NCI-H2227 (cell line): ENCODE results near the gene ASB13.
A peak's percentile ranks its signal among the peaks of the same experiment; 100 is the strongest.

ENCODE experiments used
- DNase-seq: peaks from one replicate; lab custom pipeline; 2025; ENCODE audit not compliant: unreplicated experiment; lab: John Stamatoyannopoulos, UW

ASB13 gene

DNA sequence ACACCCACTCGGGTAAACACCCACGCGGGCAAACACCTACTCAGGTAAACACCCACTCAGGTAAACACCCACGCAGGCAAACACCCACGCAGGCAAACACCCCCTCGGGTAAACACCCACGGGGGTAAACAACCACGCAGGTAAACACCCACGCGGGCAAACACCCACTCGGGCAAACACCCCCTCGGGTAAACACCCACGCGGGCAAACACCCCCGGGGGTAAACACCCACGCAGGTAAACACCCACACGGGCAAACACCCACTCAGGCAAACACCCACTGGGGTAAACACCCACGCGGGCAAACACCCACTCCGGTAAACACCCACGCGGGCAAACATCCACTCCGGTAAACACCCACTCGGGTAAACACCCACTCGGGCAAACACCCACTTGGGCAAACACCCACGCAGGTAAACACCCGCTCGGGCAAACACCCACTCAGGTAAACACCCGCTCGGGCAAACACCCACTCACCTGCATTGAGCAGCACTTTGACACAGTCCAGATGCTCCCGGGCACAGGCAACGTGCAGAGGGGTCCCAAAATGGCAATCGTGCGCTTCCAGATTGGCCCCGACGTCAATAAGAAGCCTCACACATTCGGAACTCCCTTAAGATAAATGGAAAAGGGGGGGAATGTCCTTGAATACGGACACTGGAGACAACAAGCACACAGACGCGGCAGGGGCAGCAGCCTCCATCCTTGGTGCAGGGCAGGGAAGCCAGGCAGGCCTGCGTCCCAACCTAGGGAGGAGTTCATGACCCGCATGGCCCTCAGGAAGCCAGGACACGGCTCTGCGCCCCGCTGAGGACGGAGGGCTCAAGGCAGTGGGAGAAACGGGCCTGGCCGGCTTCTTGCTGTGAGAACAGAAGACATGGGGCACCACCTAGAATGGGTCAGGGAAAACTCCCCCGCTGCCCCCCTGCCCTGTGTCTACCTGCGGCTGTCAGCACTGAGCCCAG is 17.6 kb downstream of the ASB13 start:
- DNase-seq: no peak

DNA sequence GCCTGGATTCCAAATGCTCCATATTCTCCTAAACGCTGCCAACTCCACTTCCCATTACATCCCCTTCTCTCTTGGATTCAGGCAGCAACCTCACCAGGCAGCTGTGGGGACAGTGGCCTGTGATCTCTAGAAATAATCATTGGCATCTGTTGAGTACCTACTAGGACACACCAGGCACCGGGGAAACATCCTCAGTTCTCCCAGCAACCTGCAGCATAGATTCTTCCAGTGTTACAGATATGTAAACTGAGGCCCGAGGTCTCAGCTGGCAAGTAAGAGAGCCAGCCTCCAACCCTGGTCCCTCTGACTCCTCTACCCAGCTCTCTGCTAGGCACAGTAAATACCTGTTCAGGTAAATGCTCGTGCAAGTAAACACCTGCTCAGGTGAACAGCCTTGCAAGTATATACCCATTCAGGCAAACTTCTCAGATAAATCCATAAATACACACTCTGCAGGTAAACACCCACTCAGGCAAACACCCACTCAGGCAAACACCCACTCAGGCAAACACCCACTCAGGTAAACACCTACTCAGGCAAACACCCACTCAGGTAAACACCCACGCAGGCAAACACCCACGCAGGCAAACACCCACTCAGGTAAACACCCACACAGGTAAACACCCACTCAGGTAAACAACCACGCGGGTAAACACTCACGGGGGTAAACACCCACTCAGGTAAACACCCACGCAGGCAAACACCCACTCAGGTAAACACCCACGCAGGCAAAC is 18.7 kb downstream of the ASB13 start:
- no peak for DNase-seq

DNA sequence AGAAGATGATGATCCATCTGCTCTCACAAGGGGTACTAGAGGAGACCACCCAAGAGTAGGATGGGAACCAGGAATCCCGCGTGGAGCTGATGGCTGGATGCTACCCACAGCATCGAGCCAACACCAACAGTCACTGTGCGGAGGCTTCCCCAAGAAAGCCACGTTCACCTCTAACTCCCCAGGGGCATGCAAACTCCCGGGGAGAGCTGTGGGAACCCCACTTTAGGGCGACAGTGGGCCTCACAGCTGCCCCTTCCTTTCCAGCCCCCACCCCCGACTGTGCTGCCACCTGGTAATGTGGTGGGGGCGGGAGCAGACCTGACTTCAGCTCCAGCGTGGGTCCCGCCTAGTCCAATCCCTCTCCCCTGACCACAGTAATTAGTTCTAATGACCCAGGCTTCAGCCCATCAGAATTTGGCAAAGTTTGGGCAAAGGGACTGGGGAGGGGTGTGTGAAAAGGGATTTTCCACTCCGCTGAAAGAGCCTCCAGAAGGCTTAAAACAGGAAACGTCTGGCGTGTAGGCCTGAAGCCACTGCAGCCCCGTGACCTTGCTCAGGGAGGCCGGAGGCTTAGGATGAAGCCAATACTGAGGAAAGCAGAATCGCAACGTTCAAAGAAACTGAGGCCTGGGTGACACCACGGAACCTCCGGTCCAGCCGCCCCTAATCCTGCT is 20.3 kb downstream of the ASB13 start:
- DNase-seq: no peak

DNA sequence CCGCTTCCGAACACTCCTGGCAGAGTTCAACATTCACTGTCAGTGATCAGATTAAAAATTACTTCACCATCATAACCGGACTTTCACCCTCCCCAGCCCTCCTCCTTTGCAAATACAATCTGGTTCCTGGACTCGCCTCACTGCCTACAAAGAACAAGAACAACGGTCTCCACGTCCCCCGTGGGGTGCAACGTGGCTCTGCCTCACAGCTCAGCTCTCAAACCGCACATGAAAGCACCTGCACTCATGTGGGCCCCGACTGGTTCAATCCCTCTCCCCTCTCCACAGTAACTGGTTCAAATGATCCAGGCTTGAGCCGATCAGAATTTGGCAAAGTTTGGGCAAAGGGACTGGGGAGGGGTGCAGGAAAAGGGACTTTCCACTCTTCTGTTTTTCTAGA is 21.0 kb downstream of the ASB13 start:
- DNase-seq: no peak

DNA sequence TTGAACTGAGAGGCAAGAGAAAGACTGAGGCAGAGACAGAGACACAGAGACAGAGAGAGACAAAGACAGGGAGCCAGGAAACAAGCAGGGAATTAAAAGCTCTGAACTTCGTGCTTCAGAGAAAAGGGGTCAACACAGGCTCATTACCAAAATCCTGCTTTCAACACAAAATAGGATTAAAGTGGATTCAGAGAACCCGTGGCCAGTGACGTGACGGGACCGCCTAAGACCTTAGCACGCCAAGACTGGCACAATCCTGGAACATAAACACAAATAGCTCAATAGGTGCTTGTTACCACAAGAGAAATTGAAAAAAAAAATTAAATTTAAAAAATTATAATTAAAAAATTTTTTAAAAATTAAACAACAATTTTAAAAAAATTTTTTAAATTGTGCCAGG is 21.5 kb downstream of the ASB13 start:
- no peak for DNase-seq

DNA sequence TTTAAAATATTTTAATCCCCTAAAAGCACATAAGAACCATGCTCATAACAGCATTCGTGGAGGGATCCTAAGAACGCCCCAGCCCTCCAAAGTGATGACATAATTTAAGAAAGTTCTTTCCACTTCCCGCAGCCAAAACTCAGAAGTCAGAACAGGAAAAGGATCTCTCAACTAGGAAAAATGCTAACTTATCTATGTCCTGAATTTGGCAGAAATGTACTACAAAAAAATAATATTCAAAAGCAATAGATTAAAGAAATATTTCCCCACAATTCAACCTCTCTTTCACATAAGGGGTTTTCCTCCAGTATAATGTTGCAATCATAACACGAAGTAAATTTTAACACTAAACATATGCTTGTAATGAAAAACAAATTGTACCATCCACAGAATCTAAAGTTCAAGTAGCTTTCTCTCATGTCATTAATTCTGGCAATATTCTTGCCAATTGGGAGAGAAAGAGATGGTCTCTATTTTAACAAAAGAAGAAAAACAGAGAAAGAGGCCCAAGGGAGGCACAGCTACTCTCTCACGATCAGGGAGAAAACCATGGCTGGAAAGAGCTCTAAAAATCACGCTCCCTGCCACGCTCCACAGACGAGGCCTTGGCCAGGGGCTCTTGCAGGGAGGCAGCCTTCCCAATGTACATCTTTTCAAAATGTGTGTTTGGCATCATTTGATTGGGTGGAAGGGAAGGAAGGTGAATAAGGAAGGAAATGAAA is 22.9 kb downstream of the ASB13 start:
- no peak for DNase-seq

DNA sequence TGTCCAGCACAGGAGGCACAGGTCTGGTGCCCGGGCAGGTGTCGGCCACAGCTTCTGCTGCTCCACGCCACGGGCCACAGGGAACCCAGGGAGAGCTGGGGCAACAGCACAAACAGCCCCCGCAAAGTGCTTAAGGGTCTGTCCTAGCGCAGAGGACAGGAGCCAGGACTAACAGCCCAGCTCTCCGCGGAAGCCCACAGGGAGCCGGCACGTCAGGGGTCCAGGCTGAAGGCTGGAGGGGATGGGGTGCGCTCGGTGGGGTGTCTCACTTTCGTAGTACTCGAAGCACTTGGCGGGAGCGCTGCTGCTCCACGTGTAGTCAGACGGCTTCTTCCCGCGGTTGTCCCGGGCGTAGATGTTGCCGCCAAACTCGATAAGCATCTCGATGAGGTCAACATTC is 24.9 kb downstream of the ASB13 start:
- DNase-seq: no peak

DNA sequence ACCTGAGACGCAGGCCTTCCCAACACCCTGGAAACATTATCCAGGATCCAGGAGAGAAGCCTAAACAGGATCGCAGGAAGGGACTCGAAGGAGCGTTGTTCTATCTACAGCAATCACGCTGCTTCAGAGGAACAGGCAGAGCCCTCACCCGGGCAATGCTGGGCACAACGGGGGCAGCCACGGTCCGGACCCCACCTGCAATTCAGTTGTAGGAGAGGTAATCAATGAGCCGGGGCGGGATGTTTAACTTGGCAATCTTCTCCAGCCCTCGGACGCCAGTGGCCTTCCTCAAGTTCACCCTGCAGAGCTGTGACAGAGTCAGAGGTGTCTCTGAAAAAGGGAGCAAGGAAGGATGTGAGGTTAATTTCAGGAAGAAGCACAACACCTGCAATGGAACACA is 25.9 kb downstream of the ASB13 start:
- no peak for DNase-seq

DNA sequence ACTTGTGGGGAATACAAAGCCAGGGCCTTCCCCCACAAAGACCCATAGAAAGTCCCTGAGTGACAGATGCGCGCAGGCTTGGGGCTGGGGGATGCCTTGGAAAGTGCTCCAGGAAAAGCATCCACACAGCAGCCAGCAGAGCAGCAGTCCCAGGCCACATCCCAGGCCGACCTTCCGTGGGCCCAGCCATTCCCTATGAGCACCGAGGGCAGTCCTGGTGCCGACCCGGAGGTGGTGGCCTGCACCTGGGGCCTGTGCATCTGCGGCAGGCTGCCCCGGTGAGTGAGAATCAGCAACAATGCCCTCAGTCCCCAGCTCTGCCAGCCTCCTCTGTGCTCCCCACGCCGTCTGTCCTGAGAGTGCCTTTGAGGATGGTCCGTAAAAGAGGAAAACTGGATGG is 26.4 kb downstream of the ASB13 start:
- no peak for DNase-seq

DNA sequence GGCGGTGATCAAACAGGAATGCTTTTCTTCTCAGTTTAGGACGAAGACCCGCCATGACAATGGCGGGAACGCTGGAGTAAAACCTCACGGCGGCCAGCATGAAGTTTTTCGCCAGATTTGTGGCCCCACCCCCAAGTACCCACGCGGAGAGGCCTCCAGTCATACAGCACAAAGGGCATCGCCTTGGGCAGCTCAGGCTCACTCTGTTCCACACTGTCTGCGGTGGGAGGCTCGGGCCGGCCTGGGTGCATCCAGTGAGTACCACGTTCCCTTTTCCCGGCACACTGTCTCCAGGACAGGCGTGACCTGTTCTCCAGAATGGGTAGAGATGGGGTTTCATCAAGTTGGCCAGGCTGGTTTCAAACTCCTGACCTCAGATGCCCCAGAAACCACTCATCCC is 27.3 kb downstream of the ASB13 start:
- no peak for DNase-seq

DNA sequence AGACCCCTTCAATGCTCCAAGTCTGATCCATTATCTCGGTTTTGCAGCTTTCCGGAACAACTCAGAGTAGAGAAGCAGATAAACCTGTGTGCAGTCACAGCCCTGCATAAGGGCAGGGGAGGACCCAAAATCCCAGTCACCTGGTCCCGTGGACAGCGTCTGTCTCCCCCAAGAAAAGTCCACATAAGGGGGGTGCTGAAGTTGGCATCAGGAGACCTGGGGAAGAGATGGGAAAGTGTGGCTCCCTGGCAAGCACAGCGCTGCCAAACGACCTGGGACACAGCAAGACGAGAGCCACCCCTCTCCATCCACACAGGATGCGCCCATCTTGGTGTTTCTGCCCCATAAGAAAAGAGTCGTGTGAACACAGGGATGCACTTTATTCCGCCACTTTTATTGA is 27.9 kb downstream of the ASB13 start:
- no peak for DNase-seq

DNA sequence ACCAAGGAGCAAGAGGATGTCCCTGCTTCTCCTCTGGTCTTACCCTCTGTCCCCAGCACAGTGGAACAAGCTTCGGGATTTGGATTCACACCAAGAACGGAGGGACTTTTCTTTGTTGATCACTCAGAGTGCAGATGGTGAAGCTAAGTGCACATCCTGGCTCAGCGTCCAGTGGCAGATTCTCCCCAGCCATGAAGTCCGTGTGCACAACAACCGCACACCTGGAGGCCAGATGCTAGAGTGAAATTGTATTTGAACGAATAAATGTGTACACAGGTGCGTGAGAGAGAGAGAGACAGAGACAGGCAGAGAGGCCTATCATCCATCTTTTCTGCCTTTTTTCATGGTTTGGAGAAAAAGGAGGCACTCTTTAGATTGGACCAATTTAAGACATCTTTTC is 31.5 kb downstream of the ASB13 start:
- no peak for DNase-seq

DNA sequence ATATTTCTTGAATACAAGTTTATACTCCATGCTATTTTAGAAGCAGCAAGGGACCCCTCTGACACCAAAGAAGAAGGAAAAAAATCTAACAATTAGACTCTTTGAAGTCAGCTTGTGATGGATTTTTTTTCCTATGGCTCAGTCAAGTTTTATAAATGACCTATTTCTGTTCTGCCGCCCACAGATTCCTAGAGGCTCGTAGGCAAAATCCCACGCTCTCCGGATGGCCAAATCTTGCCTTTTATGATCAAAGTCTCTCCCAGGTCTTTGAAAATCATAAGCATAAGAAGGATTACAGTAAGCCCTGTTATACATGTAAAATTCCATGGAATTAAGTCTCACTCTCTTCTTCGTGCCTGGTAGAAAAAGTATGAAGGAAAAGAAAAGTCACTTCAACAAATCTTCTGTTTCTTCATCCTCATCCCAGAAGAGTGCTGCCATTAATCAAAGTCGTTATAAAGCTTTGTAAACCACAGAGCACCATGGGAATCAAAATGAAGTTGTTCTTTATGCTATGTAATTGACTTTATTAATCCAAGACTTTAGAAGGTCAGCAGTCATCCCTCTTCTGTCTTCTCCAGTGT is 33.1 kb downstream of the ASB13 start:
- DNase-seq: no peak

DNA sequence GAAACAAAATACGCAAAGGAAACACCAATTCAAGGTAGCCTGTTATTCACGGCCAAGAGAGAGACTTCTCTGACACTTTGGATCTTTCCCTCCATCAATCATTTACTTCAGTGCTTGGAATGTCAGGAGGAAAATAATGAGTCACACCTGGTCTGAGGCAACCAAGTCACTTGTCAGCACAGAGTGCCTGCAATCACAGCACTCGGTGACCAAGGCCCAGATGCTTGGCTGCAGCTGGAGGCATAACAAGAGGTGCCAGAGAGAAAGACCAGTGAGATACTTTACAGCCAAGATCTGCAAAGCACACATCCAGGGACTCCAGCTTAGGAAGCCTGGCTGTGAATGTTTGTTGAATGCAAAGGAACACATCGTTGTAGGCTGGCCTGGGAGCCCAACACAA is 33.9 kb downstream of the ASB13 start:
- DNase-seq: no peak

DNA sequence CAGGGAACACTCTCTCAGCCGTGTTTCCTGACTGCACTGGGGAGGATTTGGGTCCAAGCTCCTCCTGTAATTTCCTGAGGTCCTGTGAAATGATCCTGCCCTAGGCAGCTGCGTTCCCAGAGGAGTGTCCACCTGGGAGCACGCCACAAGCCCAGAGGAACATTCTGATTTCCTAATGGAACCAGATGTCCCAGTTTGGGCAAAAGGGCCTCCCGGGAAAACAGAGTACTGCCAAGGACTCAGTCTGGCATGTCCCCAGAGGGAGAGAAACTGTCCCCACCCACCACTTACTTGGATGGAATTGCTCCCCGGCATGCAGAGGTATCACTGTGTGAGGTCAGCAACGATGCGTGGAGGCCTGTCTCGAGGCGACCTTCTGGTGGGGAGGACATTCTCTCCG is 34.5 kb downstream of the ASB13 start:
- DNase-seq: no peak

DNA sequence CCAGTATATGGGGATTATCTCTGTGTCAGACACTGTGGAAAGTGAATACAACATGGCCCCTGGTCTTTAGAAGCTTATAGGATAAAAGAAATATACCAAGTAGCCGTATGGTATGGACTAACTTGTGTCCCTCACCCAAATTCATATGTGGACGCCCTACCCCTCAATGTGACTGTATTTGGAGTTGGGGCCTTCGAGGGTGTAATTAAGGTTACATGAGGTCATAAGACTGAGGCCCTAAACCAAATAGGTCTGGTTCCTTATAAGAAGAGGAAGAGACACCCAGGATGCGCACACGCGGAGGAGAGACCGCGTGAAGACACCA is 36.3 kb downstream of the ASB13 start:
- no peak for DNase-seq

DNA sequence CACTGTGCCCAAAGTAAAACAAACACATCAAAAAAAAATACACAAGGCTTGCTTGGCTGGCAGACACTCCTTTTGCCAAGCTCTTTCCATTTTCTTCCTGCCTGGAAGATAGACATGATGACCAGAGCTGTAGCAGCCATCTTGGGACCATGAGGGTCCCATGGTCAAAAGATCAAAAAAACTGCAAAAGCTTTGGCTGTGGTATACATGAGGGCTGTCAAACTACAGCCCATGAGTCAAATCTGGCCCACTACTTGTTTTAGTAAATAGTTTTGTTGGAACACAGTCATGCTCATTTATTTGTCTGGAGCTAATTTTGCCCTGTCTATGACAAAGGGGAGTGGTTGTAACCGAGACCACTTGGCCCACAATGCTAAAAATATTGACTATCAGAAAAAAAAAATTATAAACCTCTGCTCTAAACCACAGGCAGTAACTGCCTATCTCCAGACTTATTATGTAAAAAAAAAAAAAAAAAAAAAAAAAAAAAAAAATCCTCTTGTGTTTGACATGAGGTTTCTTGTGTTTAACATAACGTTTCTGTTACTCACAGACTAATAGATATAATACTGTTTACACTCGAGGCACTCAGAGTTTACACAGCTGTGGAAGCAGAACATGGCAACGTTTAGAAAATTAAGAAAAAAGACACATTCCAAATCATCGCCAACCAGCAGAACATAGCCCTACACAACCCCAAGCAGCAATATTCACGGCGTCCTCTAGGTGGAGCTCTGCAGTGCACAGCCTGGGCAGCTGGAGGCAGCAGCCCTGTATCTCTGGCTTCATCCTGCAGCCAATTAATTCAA is 36.9 kb downstream of the ASB13 start:
- peak; percentile 60 for DNase-seq

DNA sequence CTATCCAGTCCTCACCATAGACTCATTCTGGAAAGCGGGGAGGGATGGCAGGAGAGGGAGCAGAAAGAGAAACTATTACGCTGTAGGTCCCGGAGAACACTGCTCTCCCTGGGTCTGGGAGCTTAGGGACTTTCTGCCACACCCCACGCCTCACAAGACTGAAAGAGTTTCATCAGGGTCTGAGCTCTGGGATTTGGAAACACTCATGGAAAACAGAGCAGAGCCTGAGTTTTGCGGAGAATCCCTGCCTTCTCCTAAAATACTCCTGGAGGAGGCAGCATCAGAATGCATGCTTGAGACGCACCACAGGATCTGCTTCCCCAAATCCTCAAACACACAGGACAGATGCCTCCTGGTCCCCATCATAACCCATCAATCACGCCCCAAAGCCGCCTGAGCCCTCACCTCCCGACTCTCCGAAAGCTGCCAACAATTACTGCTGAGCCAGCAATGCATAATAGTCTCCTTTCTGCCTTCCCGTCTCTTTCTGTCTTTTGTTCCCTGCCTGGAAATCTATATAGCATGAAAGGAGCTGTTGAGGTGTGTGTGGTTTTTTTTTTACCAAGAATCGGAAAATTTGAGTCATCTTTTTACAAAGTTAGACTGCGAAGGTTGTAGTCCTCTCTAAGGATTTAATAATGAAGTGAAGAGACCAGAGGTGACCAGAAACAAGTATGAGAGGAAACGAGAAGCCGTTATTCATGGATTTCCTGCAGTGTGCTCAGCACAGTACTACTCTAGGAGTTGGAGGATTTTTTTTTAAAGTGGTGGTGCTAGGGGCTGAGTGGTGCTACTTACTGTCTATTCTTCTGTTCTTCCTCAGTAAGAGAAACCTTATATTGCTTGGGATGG is 37.7 kb downstream of the ASB13 start:
- peak; percentile 3 for DNase-seq

DNA sequence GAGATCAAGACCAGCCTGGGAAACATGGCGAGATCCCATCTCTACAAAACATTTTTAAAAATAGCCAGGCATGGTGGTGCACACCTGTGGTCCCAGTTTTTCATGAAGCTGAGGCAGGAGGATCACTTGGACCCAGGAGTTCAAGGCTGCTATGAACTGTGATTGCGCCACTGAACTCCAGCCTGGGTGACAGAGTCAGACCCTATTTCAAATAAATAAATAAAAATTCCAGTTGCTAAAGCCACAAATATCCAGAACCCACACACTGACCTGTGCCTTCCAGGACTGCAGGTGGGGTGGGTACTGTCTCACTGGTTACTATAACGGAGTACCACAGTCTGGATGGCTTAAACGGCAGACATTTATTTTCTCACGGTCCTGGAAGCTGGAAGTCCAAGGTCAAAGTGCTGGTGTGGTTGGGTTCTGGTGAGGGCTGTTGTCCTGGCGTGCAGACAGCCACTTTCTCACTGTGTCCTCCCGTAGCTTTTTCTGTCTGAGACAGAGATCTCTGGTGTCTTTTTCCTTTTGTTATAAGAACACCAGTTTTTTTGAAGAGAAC is 38.8 kb downstream of the ASB13 start:
- DNase-seq: no peak
